Stimulated activated CD4-positive, alpha-beta T cell treated with anti-CD3 and anti-CD28 coated beads, Interleukin-1b, Interleukin-23, amount 100 ng/mL, for 24 hours (primary cell): ENCODE measurements around the gene KCNMA1.

Experiments used
- DNase-seq, 4 experiments: peaks; one replicate each; pipeline ENCODE4 v3.0.0-alpha.2; 2020; ENCODE audit warnings: low read depth in 4 of 4, low spot score in 1 of 4

KCNMA1 gene

DNA sequence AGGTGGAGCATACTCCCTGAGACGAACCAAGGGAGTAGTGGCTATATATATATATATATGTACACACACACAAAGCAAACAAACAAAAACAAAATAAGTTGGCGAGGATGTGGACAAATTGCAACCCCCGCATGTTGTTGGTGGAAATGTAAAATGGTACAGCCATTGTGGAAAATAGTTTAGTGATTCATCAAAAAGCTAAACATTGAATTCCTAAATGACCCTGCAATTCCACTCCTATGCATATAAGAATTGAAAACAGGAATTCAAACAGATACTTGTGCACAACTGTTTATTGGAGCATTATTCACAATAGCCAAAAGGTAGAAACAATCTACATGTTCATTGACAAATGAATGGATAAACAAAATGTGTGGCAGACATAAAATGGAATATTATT lies 407.9 kb downstream of the KCNMA1 start:
- no peak for DNase-seq

- no peak for DNase-seq
Observed at GRCh38 chr10:77228559-77228958, 409.0 kb downstream of the KCNMA1 start.

- DNase-seq, result no peak
Observed at GRCh38 chr10:77226853-77227565, 410.6 kb downstream of the KCNMA1 start.

GRCh38 chr10:77226452-77226851 lies 411.2 kb downstream of the KCNMA1 start:
- DNase-seq, result no peak

- DNase-seq, result no peak
Observed at GRCh38 chr10:77226020-77226419, 411.6 kb downstream of the KCNMA1 start.

- DNase-seq, result no peak
Observed at GRCh38 chr10:77223526-77224460, 413.8 kb downstream of the KCNMA1 start.

DNA sequence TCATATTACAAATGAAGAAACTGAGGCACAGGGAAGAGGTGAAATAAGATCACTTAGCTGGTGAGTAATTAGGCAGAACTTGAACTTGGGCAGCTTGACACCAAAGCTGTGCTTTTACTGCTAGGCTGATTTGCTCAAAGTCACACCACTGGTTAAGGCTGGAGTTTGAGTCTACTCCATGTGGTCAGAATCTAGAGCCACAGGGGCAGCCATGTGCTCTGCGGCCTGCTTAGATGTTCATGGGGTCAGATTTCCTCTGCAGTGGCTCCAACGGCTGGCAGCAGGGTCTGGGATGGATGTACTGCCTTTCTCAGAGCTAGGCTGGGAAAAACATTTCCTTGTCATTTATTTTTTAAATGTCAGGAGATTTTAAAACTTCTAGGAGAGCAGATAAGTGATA lies 417.5 kb downstream of the KCNMA1 start:
- DNase-seq, result no peak

GRCh38 chr10:77219046-77219445 lies 418.6 kb downstream of the KCNMA1 start:
- DNase-seq, result no peak

DNA sequence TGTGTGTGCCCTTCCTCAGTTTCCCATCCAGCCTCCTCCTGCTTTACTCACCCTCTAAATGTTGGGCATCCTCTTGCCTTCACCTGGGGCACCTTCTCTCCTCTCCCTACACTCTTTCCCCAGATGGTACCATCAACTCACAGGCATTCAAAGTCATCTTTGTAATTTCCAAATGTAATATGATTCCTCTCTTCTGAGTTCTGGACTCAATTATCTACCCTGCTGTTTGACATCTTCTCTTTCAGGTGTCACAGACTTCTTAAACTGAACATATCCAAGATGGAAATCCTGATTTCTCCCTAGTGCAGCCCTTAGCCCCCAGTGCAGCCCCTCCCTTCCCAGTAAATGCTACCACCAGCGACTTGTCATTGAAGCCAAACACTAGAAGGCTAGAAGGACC lies 422.8 kb downstream of the KCNMA1 start:
- DNase-seq, result no peak

DNA sequence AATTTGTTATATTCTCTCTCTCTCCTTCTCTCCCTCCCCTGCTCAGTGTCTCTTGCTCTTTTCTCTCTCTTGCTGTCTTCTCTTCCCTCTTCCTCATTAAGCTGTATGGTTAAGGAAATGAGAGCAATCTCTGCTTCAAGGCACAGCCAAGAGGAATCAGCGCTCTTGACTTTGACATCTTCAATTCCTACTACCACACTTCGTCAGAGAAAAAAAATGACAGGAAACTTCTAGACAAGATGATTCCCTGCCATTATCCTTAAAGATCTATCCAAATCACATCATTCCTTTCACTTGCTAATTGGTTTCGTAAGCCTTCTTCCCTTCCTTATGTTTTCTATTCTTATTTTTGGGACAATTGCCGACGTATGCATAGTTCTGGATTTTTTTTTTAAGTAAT lies 425.0 kb downstream of the KCNMA1 start:
- no peak for DNase-seq

DNA sequence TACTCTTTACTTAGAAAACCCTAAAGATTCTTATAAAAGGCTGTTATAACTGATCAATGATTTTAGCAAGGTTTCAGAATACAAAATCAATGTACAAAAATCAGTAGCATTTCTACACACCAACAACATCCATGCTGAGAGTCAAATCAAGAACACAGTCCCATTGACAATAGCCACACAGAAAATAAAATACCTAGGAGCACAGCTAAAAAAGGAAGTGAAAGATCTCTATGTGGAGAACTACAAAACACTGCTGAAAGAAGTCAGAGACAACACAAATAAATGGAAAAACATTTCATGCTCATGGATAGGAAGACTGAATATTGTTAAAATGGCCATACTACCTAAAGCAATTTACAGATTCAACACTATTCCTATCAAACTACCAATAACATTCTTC lies 427.0 kb downstream of the KCNMA1 start:
- DNase-seq, result no peak

- DNase-seq, result no peak
Observed at GRCh38 chr10:77208684-77209256, 428.8 kb downstream of the KCNMA1 start.

DNA sequence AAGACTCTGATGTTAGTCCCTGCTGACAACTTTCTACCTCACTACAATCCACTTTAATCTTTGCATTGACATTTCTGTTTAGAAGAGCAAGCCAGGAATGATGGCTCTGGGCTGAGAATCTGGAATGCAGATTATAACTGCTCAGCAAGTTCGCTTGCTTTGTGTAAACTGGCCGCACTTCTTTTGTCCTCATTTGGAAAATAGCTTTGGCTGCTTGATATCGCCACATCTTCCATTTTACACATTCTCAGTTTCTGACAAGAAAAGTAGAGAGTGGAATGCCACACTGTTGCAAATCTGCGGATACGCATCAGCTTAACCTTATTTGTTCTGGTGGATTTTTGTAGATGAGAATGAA lies 429.8 kb downstream of the KCNMA1 start:
- no peak for DNase-seq

DNA sequence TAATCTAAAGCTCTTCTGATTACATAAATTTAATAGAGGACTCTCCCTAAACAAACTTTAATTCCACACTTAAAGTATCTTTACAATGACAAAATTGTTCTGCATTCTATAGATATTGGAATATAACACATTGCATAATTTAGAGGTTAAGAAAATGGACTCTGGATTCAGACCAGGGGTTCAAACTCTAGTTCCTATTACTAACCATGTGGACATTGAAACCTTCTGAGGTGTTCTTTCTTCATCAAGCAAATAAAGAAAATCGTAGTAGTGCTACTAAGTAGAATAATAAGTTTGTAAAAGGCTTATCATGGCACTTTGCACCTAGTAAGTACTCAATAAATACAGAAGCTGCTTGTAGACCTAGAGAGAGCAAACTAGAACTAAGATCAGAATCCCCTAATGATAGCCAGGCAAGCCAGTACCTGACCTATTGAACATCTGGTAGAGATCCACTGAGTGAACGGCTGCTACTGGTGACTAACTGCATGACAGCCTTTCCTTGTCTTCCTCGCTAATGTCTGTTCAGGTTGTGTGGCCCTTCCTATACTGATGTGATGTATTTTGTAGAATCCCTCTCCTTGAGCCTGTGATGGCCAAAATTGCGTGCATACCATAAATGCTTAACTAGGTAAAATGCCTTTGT lies 430.3 kb downstream of the KCNMA1 start:
- no peak for DNase-seq

DNA sequence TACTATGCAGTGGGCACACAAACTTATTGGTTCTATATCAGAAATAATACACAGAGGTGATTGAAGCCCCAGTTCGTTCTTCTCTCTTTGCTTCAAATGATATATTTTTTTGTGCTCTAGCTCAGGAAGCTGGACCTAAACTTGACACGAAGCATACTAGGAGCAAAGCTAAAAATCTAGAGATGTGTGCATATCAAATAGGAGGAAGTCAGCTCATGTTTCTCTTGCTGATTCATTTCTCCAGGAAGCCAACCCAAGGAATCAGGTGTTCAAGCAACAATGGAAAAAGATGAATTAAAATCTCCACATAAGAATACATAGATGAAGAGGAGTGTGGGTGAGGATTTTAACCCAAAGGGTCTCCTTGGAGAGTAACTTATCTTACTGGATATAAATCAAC lies 432.5 kb downstream of the KCNMA1 start:
- DNase-seq, result no peak

GRCh38 chr10:77204171-77204570 lies 433.4 kb downstream of the KCNMA1 start:
- no peak for DNase-seq

DNA sequence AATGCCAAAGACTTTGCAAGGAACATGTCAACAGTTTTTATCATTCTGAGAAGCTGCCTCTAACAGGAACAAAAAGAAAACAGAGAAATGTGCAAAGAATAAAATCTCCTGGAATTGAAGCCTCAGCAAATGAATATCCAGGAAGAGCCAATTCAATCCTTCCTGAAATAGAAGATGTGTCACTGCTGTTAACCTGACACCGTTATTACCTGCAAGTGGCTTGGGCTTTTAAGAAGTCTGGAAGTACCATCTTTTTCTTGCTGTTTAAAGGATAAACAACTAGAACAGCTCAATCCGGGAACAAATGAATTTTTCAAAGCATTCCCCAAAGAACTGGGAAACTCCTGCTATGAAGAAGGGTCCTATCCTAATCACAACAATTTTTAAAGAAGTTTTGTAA lies 434.8 kb downstream of the KCNMA1 start:
- no peak for DNase-seq

DNA sequence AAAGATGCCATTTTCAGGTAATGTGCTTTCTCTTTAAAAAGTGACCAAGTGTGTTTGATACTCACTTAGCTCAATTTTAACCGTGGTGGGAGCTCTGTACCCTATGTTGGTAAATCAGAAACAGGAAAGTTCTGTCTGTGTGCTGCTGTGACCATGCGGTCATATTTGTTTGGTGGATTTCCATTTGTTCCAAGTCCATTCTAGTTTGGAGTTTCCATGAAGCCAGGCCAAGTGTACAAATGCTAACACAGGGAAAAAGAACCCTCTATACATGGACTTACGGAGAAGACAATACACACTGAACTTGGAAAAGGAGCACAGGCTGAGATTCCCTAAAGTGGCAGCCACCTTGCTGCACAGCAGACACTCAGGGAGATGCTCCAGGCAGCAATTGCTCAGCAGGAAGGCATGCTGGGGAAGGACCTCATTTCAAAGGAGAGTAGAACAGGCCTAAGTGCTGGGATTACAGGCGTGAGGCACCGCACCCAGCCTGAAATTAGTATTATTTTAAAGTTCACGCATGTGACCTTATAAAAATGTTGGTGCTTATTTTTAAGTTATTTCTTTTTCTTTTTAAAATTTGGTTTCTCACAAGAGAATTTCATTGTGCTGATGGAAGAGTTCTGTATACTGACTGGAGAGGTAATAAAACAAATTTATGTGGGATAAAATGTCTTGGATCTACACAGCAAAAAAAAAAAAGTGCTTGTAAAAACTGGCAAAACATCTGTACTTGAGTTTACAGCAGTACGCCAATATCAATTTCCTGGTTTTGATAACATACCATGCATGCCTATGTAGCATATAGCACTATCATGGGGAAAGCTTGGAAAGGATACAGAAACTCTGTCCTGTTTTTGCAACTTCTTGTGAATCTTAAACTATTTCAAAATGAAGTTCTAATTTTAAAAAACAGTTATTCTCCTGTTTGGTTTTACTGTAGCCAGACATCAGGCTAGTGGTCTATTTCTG lies 436.2 kb downstream of the KCNMA1 start:
- DNase-seq, result no peak

DNA sequence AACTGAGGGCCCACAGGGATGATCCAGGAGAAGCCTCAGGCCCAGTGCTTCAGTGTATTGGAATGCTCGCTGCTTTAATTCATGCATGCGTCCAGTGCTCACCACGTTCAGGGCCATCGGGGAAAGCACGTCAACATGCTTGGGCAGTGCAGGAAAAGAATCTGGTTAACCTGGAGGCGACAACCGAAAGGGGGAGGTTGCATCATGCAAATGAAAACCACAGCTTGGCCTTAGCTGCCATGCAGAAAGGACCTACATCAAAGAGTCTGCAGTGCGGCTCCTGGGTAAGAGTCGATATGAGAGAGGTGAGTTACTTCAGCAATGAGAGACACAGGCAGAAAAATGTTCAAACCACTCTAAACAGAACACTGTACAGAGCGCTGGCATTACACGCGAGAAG lies 440.1 kb downstream of the KCNMA1 start:
- no peak for DNase-seq

- DNase-seq, result no peak
Observed at GRCh38 chr10:77196614-77197013, 441.0 kb downstream of the KCNMA1 start.

GRCh38 chr10:77195101-77195500 lies 442.5 kb downstream of the KCNMA1 start:
- DNase-seq, result no peak
